Measurements from ENCODE around the gene PLCD3. TPM values are rescaled to one million over a fixed set of nuclear protein-coding genes. Genes with fewer than 3 reads are reported as not detected.

Gene PLCD3
- total RNA-seq, 2 experiments from 2014 or later, result 4.3 to 4.4 TPM

Small RNA genes lying within 50 kb of the gene (microRNA-seq; reads per million reads assigned to microRNA genes)
- not detected for gene MIR6784 (ENCODE audit: borderline microRNAs expressed, borderline number of aligned reads, borderline replicate concordance)

Other genes starting within 250 kb of the PLCD3 start
- 100 to 1,000 TPM; 162 to 171 TPM for gene EFTUD2, start 233.1 kb downstream of the PLCD3 start, total RNA-seq
- gene GFAP, start 217.0 kb downstream of the PLCD3 start, total RNA-seq, result not detected
- 10 to 100 TPM; 36.2 to 42.9 TPM for gene KIF18B, start 184.7 kb downstream of the PLCD3 start, total RNA-seq
- gene C1QL1, start 164.2 kb downstream of the PLCD3 start, total RNA-seq, result under 1 TPM; 0.76 to 0.87 TPM
- gene DCAKD, start 80.9 kb downstream of the PLCD3 start, total RNA-seq, result 10 to 100 TPM; 32.0 to 34.0 TPM
- 100 to 1,000 TPM; 158 TPM for gene NMT1, start 71.2 kb downstream of the PLCD3 start, total RNA-seq
- 10 to 100 TPM; 12.5 to 13.8 TPM for gene ACBD4, start 3.2 kb upstream of the PLCD3 start, total RNA-seq
- 10 to 100 TPM; 24.9 to 25.4 TPM for gene HEXIM1, start 16.0 kb upstream of the PLCD3 start, total RNA-seq
- gene HEXIM2, start 29.4 kb upstream of the PLCD3 start, total RNA-seq, result 1 to 10 TPM; 5.3 to 5.6 TPM
- 100 to 1,000 TPM; 314 to 331 TPM for gene FMNL1, start 89.4 kb upstream of the PLCD3 start, total RNA-seq
- under 1 TPM in 1 of 2 experiments, not detected in 1; 0.12 TPM for gene SPATA32, start 129.6 kb upstream of the PLCD3 start, total RNA-seq
- 10 to 100 TPM; 62.9 to 65.0 TPM for gene MAP3K14, start 184.5 kb upstream of the PLCD3 start, total RNA-seq